Measurements from ENCODE around the gene DCPS. TPM values are rescaled to one million over a fixed set of nuclear protein-coding genes. Genes with fewer than 3 reads are reported as not detected.

The DCPS gene
- total RNA-seq, 1 donor from 2014 or later = 18.6 TPM

DNA sequence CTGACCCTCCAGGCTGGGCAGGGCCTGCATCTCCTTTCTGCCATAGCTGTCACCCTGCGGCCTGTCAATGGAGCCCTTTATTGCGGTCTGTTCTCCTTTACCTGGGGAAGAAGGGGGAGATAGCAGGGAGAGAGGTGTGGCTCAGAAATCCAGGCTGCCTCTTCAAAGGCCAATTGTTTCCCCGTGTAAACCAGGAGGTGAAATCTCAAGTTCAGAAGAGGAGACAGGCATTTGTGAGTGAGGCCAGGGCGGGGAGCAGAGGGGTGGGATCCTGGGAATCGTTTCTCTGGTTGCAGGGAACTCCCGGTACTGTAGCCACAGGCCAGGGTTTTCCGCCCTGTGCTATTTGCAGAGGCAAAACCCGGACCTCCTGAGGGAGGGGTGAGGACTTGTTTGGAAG, 9.1 kb downstream of the DCPS start:
- no peaks in the 10 kb centered on the region for H4K20me1 ChIP-seq (ENCODE audit: low read depth)
- Mint-ChIP-seq H3K4me3 (no peak overlapping the region), H3K36me3 (peaks cover 8% of the 10 kb centered on the region), H3K27me3 (ENCODE audit: insufficient read depth, low read depth) (peaks cover 2% of the 10 kb centered on the region), H3K27ac (peak overlapping the region; percentile 78), H3K4me1 (peaks cover 4% of the 10 kb centered on the region), H3K9me3 (peaks cover 4% of the 10 kb centered on the region)
- no peak for DNase-seq (ENCODE audit: low spot score)
- no peaks in the 10 kb centered on the region for H3K9me3 ChIP-seq (ENCODE audit: low read depth)
- no peaks in the 10 kb centered on the region for H3K36me3 ChIP-seq
- H3K4me1 ChIP-seq = no peaks in the 10 kb centered on the region
- no peak overlapping the region for H3K27ac ChIP-seq
- H3K79me2 ChIP-seq (ENCODE audit: low read depth) = no peaks in the 10 kb centered on the region
- no peak overlapping the region for H3K4me3 ChIP-seq
- H3K27me3 ChIP-seq = no peaks in the 10 kb centered on the region
- H2AFZ ChIP-seq (replicated peaks) = no peak overlapping the region
- no peak overlapping the region for H3K4me2 ChIP-seq
- no peak overlapping the region for H3K9ac ChIP-seq
- no peaks in the 10 kb centered on the region for H3F3A ChIP-seq (ENCODE audit: low read depth)
- TF ChIP-seq CTCF (IDR thresholded peaks at IDR 0.05) = no peak
- TF ChIP-seq EZH2phosphoT487 (IDR thresholded peaks at IDR 0.05) = no peak
- no peak for TF ChIP-seq EZH2 (IDR thresholded peaks at IDR 0.05)

DNA sequence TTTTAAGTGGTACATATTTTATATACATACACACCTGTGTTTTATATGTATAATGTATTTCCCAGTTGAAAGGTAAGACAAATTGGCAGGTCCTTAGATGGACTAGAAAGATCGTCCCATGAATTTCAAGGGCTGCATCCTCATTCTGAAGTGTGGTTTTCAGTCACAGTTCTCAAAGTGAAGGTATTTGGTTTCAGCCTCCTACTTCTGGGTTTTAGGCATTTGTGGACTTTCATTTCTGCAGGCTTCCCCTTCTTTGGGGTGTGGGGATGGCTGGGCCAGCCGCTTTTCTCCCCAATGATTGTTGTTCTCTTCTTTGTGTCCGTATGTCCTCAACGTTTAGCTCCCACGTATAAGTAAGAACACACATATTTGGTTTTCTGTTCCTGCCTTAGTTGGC, 10.0 kb downstream of the DCPS start:
- Histone ChIP-seq H3K9ac (no peak overlapping the region), H3K27me3 (no peaks in the 10 kb centered on the region), H2AFZ (replicated peaks) (no peak overlapping the region), H3K9me3 (ENCODE audit: low read depth) (no peaks in the 10 kb centered on the region), H3K4me1 (no peaks in the 10 kb centered on the region), H3K27ac (no peak overlapping the region), H3K4me2 (no peak overlapping the region), H3K36me3 (no peaks in the 10 kb centered on the region), H3K4me3 (no peak overlapping the region), H3K79me2 (ENCODE audit: low read depth) (no peaks in the 10 kb centered on the region), H3F3A (ENCODE audit: low read depth) (no peaks in the 10 kb centered on the region), H4K20me1 (ENCODE audit: low read depth) (no peaks in the 10 kb centered on the region)
- TF ChIP-seq EZH2 (IDR thresholded peaks at IDR 0.05) = no peak
- no peak for DNase-seq (ENCODE audit: low spot score)
- peaks cover 2% of the 10 kb centered on the region for H3K27me3 Mint-ChIP-seq (ENCODE audit: insufficient read depth, low read depth)
- H3K27ac Mint-ChIP-seq = no peak overlapping the region
- peaks cover 8% of the 10 kb centered on the region for H3K36me3 Mint-ChIP-seq
- H3K4me3 Mint-ChIP-seq = no peak overlapping the region
- H3K9me3 Mint-ChIP-seq = peaks cover 4% of the 10 kb centered on the region
- peaks cover 7% of the 10 kb centered on the region for H3K4me1 Mint-ChIP-seq

GRCh38 chr11:126317432-126317755, 13.5 kb downstream of the DCPS start:
- no peak overlapping the region for H3K9ac ChIP-seq
- H2AFZ ChIP-seq (replicated peaks) = no peak overlapping the region
- no peaks in the 10 kb centered on the region for H3K9me3 ChIP-seq (ENCODE audit: low read depth)
- H3K79me2 ChIP-seq (ENCODE audit: low read depth) = no peaks in the 10 kb centered on the region
- Mint-ChIP-seq H3K27me3 (ENCODE audit: insufficient read depth, low read depth) (peaks cover 4% of the 10 kb centered on the region), H3K27ac (no peak overlapping the region), H3K4me3 (no peak overlapping the region), H3K9me3 (peaks cover 4% of the 10 kb centered on the region), H3K36me3 (peaks cover 9% of the 10 kb centered on the region), H3K4me1 (peaks cover 5% of the 10 kb centered on the region)
- H3K4me3 ChIP-seq = no peak overlapping the region
- no peaks in the 10 kb centered on the region for H4K20me1 ChIP-seq (ENCODE audit: low read depth)
- no peak for DNase-seq (ENCODE audit: low spot score)
- no peaks in the 10 kb centered on the region for H3K4me1 ChIP-seq
- H3F3A ChIP-seq (ENCODE audit: low read depth) = no peaks in the 10 kb centered on the region
- H3K27me3 ChIP-seq = no peaks in the 10 kb centered on the region
- no peak overlapping the region for H3K27ac ChIP-seq
- TF ChIP-seq CTCF (IDR thresholded peaks at IDR 0.05) = no peak
- TF ChIP-seq EZH2 (IDR thresholded peaks at IDR 0.05) = no peak
- no peak for TF ChIP-seq EZH2phosphoT487 (IDR thresholded peaks at IDR 0.05)
- no peak overlapping the region for H3K4me2 ChIP-seq
- H3K36me3 ChIP-seq = no peaks in the 10 kb centered on the region

DNA sequence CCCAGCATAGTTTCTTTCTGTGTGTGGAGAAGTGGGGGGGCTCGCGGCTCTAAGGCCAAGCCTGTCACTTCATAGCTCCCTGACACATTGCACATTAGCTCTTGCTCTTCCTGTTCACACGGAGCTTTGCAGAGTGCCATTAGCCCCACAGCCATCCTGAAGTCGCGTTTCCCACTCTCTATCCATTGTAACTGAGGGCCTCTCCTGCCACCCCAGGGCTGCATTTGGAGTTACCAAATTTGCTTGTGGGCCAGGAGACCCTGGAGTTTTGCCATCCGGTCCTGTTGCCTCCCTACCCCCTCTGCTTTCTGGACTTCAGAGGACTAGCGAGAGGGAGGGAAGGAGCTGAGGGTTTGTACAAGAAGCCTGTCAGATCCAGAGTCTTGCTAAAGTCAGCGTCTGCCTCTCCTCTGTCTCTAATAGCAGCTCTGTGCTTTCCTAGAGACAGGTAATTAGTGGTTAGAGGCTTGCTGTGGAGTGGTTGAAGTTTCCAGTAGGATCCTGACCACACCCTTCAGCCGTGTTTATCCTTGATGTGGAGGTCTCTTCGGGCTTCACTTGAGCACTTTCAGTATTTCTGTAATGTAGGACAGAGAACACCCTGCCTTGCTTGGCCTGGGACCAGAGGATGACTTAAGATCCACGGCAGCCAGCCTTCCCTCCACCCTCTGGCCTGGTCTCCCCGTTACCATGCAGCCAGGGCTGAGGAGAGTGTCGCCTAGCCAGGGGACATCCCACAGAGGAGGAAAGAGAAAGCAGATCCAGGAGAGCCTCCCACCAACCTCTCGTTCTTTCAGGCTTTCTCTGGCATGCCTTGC, 14.1 kb downstream of the DCPS start:
- Mint-ChIP-seq H3K27me3 (ENCODE audit: insufficient read depth, low read depth) (peaks cover 2% of the 10 kb centered on the region), H3K9me3 (peaks cover 4% of the 10 kb centered on the region), H3K36me3 (peaks cover 9% of the 10 kb centered on the region), H3K4me3 (no peak overlapping the region), H3K27ac (peak overlapping the region; percentile 21), H3K4me1 (peaks cover 5% of the 10 kb centered on the region)
- H3K4me1 ChIP-seq = no peaks in the 10 kb centered on the region
- H3F3A ChIP-seq (ENCODE audit: low read depth) = no peaks in the 10 kb centered on the region
- H3K4me2 ChIP-seq = no peak overlapping the region
- no peaks in the 10 kb centered on the region for H3K27me3 ChIP-seq
- no peaks in the 10 kb centered on the region for H3K9me3 ChIP-seq (ENCODE audit: low read depth)
- no peak overlapping the region for H3K27ac ChIP-seq
- H2AFZ ChIP-seq (replicated peaks) = no peak overlapping the region
- no peak for DNase-seq (ENCODE audit: low spot score)
- H3K36me3 ChIP-seq = no peaks in the 10 kb centered on the region
- no peak overlapping the region for H3K9ac ChIP-seq
- H3K79me2 ChIP-seq (ENCODE audit: low read depth) = no peaks in the 10 kb centered on the region
- TF ChIP-seq CTCF (IDR thresholded peaks at IDR 0.05) (no peak), EZH2 (IDR thresholded peaks at IDR 0.05) (no peak), EZH2phosphoT487 (IDR thresholded peaks at IDR 0.05) (no peak)
- H3K4me3 ChIP-seq = no peak overlapping the region
- H4K20me1 ChIP-seq (ENCODE audit: low read depth) = no peaks in the 10 kb centered on the region
